BLaER1 (cell line): ENCODE results near the gene CTNNA1.

Experiments
- H3K27ac ChIP-seq: shearing (Covaris generic); formaldehyde crosslinking; 2 replicates; pipeline ENCODE4 v1.8.1; 2022
- H3K27me3 ChIP-seq: shearing (Covaris generic); formaldehyde crosslinking; 2 replicates; pipeline ENCODE4 v1.8.1; 2022
- H3K36me3 ChIP-seq: shearing (Covaris generic); formaldehyde crosslinking; 2 replicates; pipeline ENCODE4 v1.8.1; 2022
- H3K4me1 ChIP-seq: shearing (Covaris generic); formaldehyde crosslinking; 2 replicates; pipeline ENCODE4 v1.8.1; 2022
- H3K4me2 ChIP-seq: shearing (Covaris generic); formaldehyde crosslinking; 2 replicates; pipeline ENCODE4 v1.8.1; 2022
- H3K4me3 ChIP-seq: shearing (Covaris generic); formaldehyde crosslinking; 2 replicates; pipeline ENCODE4 v1.8.1; 2022
- H3K9ac ChIP-seq: shearing (Covaris generic); formaldehyde crosslinking; 2 replicates; pipeline ENCODE4 v1.8.1; 2022
- H3K9me3 ChIP-seq: shearing (Covaris generic); formaldehyde crosslinking; 2 replicates; pipeline ENCODE4 v1.8.1; 2022
- H4K20me1 ChIP-seq: shearing (Covaris generic); formaldehyde crosslinking; 2 replicates; pipeline ENCODE4 v1.8.1; 2022
- Cebpa-rat ChIP-seq: shearing (Covaris generic); IDR thresholded peaks from 2 replicates; pipeline ENCODE4 v1.8.1; 2022

Gene CTNNA1

GRCh38 chr5:138972836-138973235 lies 219.6 kb downstream of the CTNNA1 start:
- H3K9me3 ChIP-seq: no peaks in the 10 kb centered on the region
- H3K27me3 ChIP-seq: no peaks in the 10 kb centered on the region
- H3K9ac ChIP-seq: no peak overlapping the region
- peaks cover 24% of the 10 kb centered on the region for H3K4me1 ChIP-seq
- peaks cover 8% of the 10 kb centered on the region; the same call in 1 of the 2 replicates for H4K20me1 ChIP-seq
- H3K36me3 ChIP-seq: no peaks in the 10 kb centered on the region
- TF ChIP-seq Cebpa-rat: no peak
- H3K4me2 ChIP-seq: no peak overlapping the region
- no peak overlapping the region for H3K27ac ChIP-seq
- no peak overlapping the region for H3K4me3 ChIP-seq

- H3K4me1 ChIP-seq: peaks cover 14% of the 10 kb centered on the region; the same call in 1 of the 2 replicates
- no peak overlapping the region for H3K9ac ChIP-seq
- TF ChIP-seq Cebpa-rat: no peak
- no peak overlapping the region for H3K27ac ChIP-seq
- H3K36me3 ChIP-seq: no peaks in the 10 kb centered on the region
- no peak overlapping the region for H3K4me3 ChIP-seq
- H3K27me3 ChIP-seq: no peaks in the 10 kb centered on the region
- no peaks in the 10 kb centered on the region for H3K9me3 ChIP-seq
- H4K20me1 ChIP-seq: no peaks in the 10 kb centered on the region
- H3K4me2 ChIP-seq: no peak overlapping the region
These were observed 221.2 kb downstream of the CTNNA1 start for GRCh38 chr5:138974227-138975063.

GRCh38 chr5:138975098-138975847 lies 222.0 kb downstream of the CTNNA1 start:
- no peak overlapping the region for H3K27ac ChIP-seq
- H3K9me3 ChIP-seq: no peaks in the 10 kb centered on the region
- H4K20me1 ChIP-seq: no peaks in the 10 kb centered on the region
- no peak overlapping the region for H3K4me3 ChIP-seq
- H3K4me2 ChIP-seq: no peak overlapping the region
- no peaks in the 10 kb centered on the region for H3K36me3 ChIP-seq
- no peak for TF ChIP-seq Cebpa-rat
- peaks cover 14% of the 10 kb centered on the region for H3K4me1 ChIP-seq
- H3K27me3 ChIP-seq: no peaks in the 10 kb centered on the region
- no peak overlapping the region for H3K9ac ChIP-seq

- Histone ChIP-seq H3K4me1 (peaks cover 19% of the 10 kb centered on the region), H3K4me3 (no peak overlapping the region), H3K4me2 (no peak overlapping the region), H3K9ac (no peak overlapping the region), H3K27me3 (no peaks in the 10 kb centered on the region), H3K9me3 (no peaks in the 10 kb centered on the region), H3K27ac (no peak overlapping the region), H3K36me3 (no peaks in the 10 kb centered on the region), H4K20me1 (no peaks in the 10 kb centered on the region)
- TF ChIP-seq Cebpa-rat: no peak
These were observed 224.9 kb downstream of the CTNNA1 start for GRCh38 chr5:138978080-138978479.

- no peaks in the 10 kb centered on the region for H3K36me3 ChIP-seq
- no peak for TF ChIP-seq Cebpa-rat
- H3K4me2 ChIP-seq: no peak overlapping the region
- H3K27ac ChIP-seq: no peak overlapping the region
- H3K4me1 ChIP-seq: peaks cover 19% of the 10 kb centered on the region
- H3K4me3 ChIP-seq: no peak overlapping the region
- no peak overlapping the region for H3K9ac ChIP-seq
- no peaks in the 10 kb centered on the region for H4K20me1 ChIP-seq
- H3K27me3 ChIP-seq: no peaks in the 10 kb centered on the region
- no peaks in the 10 kb centered on the region for H3K9me3 ChIP-seq
These were observed 225.4 kb downstream of the CTNNA1 start for GRCh38 chr5:138978581-138978980.

GRCh38 chr5:138979684-138980280 lies 226.6 kb downstream of the CTNNA1 start:
- Histone ChIP-seq H4K20me1 (no peaks in the 10 kb centered on the region), H3K36me3 (no peaks in the 10 kb centered on the region), H3K4me3 (no peak overlapping the region), H3K27ac (no peak overlapping the region), H3K4me1 (peaks cover 21% of the 10 kb centered on the region), H3K4me2 (no peak overlapping the region), H3K9me3 (no peaks in the 10 kb centered on the region), H3K9ac (no peak overlapping the region), H3K27me3 (no peaks in the 10 kb centered on the region)
- TF ChIP-seq Cebpa-rat: no peak

- Histone ChIP-seq H3K9me3 (no peaks in the 10 kb centered on the region), H3K36me3 (no peaks in the 10 kb centered on the region), H3K4me3 (no peak overlapping the region), H4K20me1 (no peaks in the 10 kb centered on the region), H3K27ac (no peak overlapping the region), H3K27me3 (no peaks in the 10 kb centered on the region), H3K4me2 (no peak overlapping the region), H3K9ac (no peak overlapping the region), H3K4me1 (peaks cover 23% of the 10 kb centered on the region)
- TF ChIP-seq Cebpa-rat: no peak
These were observed 227.2 kb downstream of the CTNNA1 start for GRCh38 chr5:138980441-138980840.

- no peak for TF ChIP-seq Cebpa-rat
- no peaks in the 10 kb centered on the region for H3K9me3 ChIP-seq
- no peaks in the 10 kb centered on the region for H3K27me3 ChIP-seq
- H3K4me3 ChIP-seq: no peak overlapping the region
- no peaks in the 10 kb centered on the region for H4K20me1 ChIP-seq
- H3K36me3 ChIP-seq: no peaks in the 10 kb centered on the region
- no peak overlapping the region for H3K27ac ChIP-seq
- peak overlapping the region; percentile 41 for H3K4me2 ChIP-seq
- H3K9ac ChIP-seq: no peak overlapping the region
- peaks cover 22% of the 10 kb centered on the region for H3K4me1 ChIP-seq
These were observed 227.9 kb downstream of the CTNNA1 start for GRCh38 chr5:138981131-138981530.

- no peaks in the 10 kb centered on the region for H3K27me3 ChIP-seq
These were observed 228.4 kb downstream of the CTNNA1 start for GRCh38 chr5:138981586-138981985.

GRCh38 chr5:138983984-138984383 lies 230.8 kb downstream of the CTNNA1 start:
- H3K4me1 ChIP-seq: peaks cover 22% of the 10 kb centered on the region
- no peaks in the 10 kb centered on the region for H3K9me3 ChIP-seq
- H3K4me3 ChIP-seq: no peak overlapping the region
- no peaks in the 10 kb centered on the region for H3K36me3 ChIP-seq
- no peak overlapping the region for H3K4me2 ChIP-seq
- H3K9ac ChIP-seq: no peak overlapping the region
- no peak for TF ChIP-seq Cebpa-rat
- H3K27me3 ChIP-seq: no peaks in the 10 kb centered on the region
- H3K27ac ChIP-seq: no peak overlapping the region
- H4K20me1 ChIP-seq: no peaks in the 10 kb centered on the region

More at GRCh38 chr5:138981586-138981985, 228.4 kb downstream of the CTNNA1 start:
- Histone ChIP-seq H3K4me1 (peaks cover 22% of the 10 kb centered on the region), H4K20me1 (no peaks in the 10 kb centered on the region), H3K4me2 (peak overlapping the region; percentile 41), H3K4me3 (no peak overlapping the region), H3K36me3 (no peaks in the 10 kb centered on the region), H3K9ac (no peak overlapping the region; the same call in 1 of the 2 replicates), H3K27ac (no peak overlapping the region), H3K9me3 (no peaks in the 10 kb centered on the region)
- TF ChIP-seq Cebpa-rat: no peak
